Activated naive CD8-positive, alpha-beta T cell treated with anti-CD3 and anti-CD28 coated beads for 36 hours (primary cell): ENCODE data around the gene TSHZ2. TPM values are rescaled to one million over a fixed set of nuclear protein-coding genes. Genes with fewer than 3 reads are reported as not detected.
"Not testable (repeated sequence)": the region's sequence is repeated elsewhere in the genome, so short reads cannot be mapped to it uniquely, and the experiment has no call there.

Experiments used
- DNase-seq: peaks from one replicate; pipeline ENCODE4 v3.0.0; 2021
- H3K27ac Mint-ChIP-seq: one replicate; pipeline ENCODE4 v1.8.0; 2022; ENCODE audit warnings: mild to moderate bottlenecking, moderate library complexity, mixed read lengths
- H3K27me3 Mint-ChIP-seq: one replicate; pipeline ENCODE4 v1.8.0; 2022; ENCODE audit warnings: mild to moderate bottlenecking, mixed read lengths
- H3K36me3 Mint-ChIP-seq: one replicate; pipeline ENCODE4 v1.8.0; 2021; ENCODE audit warnings: mild to moderate bottlenecking, mixed read lengths
- H3K4me1 Mint-ChIP-seq: one replicate; pipeline ENCODE4 v1.8.0; 2021; ENCODE audit warnings: mixed read lengths
- H3K4me3 Mint-ChIP-seq: one replicate; pipeline ENCODE4 v1.8.0; 2022; ENCODE audit warnings: mild to moderate bottlenecking, moderate library complexity, mixed read lengths
- H3K9me3 Mint-ChIP-seq: one replicate; pipeline ENCODE4 v1.8.0; 2022; ENCODE audit warnings: mixed read lengths
- total RNA-seq, 2 experiments: library from RNA; stranded (reverse); gene quantifications; one replicate each; pipeline ENCODE4 v1.2.3, GENCODE V29; 2021

Gene TSHZ2
- total RNA-seq, 2 experiments from 2014 or later: 0.54 to 0.74 TPM

- Mint-ChIP-seq H3K4me1 (peaks cover 2% of the 10 kb centered on the region), H3K36me3 (no peaks in the 10 kb centered on the region), H3K9me3 (no peaks in the 10 kb centered on the region), H3K27me3 (no peaks in the 10 kb centered on the region), H3K4me3 (no peak overlapping the region), H3K27ac (no peak overlapping the region)
- no peak for DNase-seq
Measured at GRCh38 chr20:53364646-53365045, 392.5 kb downstream of the TSHZ2 start.

- DNase-seq: no peak
- Mint-ChIP-seq H3K4me3 (no peak overlapping the region), H3K27me3 (no peaks in the 10 kb centered on the region), H3K36me3 (no peaks in the 10 kb centered on the region), H3K9me3 (no peaks in the 10 kb centered on the region), H3K27ac (no peak overlapping the region), H3K4me1 (peaks cover 2% of the 10 kb centered on the region)
Measured at GRCh38 chr20:53365076-53365475, 392.9 kb downstream of the TSHZ2 start.

GRCh38 chr20:53365539-53366075 is 393.4 kb downstream of the TSHZ2 start:
- DNase-seq: no peak
- Mint-ChIP-seq H3K36me3 (no peaks in the 10 kb centered on the region), H3K4me1 (peaks cover 2% of the 10 kb centered on the region), H3K27me3 (no peaks in the 10 kb centered on the region), H3K4me3 (no peak overlapping the region), H3K27ac (no peak overlapping the region), H3K9me3 (no peaks in the 10 kb centered on the region)

- not testable (repeated sequence) for DNase-seq, H3K27me3 Mint-ChIP-seq, H3K27ac Mint-ChIP-seq, H3K4me1 Mint-ChIP-seq, H3K36me3 Mint-ChIP-seq, H3K9me3 Mint-ChIP-seq, H3K4me3 Mint-ChIP-seq
Measured at GRCh38 chr20:53366928-53367327, 394.8 kb downstream of the TSHZ2 start.

- Mint-ChIP-seq H3K27me3 (no peaks in the 10 kb centered on the region), H3K36me3 (no peaks in the 10 kb centered on the region), H3K4me3 (no peak overlapping the region), H3K4me1 (peaks cover 7% of the 10 kb centered on the region), H3K27ac (no peak overlapping the region), H3K9me3 (peaks cover 1% of the 10 kb centered on the region)
- no peak for DNase-seq
Measured at GRCh38 chr20:53369871-53370270, 397.7 kb downstream of the TSHZ2 start.

GRCh38 chr20:53370345-53370961 is 398.3 kb downstream of the TSHZ2 start:
- no peaks in the 10 kb centered on the region for H3K27me3 Mint-ChIP-seq
- H3K36me3 Mint-ChIP-seq: no peaks in the 10 kb centered on the region
- peaks cover 1% of the 10 kb centered on the region for H3K9me3 Mint-ChIP-seq
- no peak overlapping the region for H3K4me3 Mint-ChIP-seq
- no peak overlapping the region for H3K27ac Mint-ChIP-seq
- H3K4me1 Mint-ChIP-seq: peaks cover 7% of the 10 kb centered on the region
- DNase-seq: no peak

GRCh38 chr20:53371216-53371615 is 399.1 kb downstream of the TSHZ2 start:
- Mint-ChIP-seq H3K4me1 (peaks cover 7% of the 10 kb centered on the region), H3K9me3 (peaks cover 1% of the 10 kb centered on the region), H3K36me3 (no peaks in the 10 kb centered on the region), H3K27ac (no peak overlapping the region), H3K27me3 (no peaks in the 10 kb centered on the region), H3K4me3 (no peak overlapping the region)
- DNase-seq: no peak

- no peak for DNase-seq
- H3K27me3 Mint-ChIP-seq: no peaks in the 10 kb centered on the region
- no peak overlapping the region for H3K27ac Mint-ChIP-seq
- no peaks in the 10 kb centered on the region for H3K36me3 Mint-ChIP-seq
- H3K9me3 Mint-ChIP-seq: peaks cover 1% of the 10 kb centered on the region
- peaks cover 2% of the 10 kb centered on the region for H3K4me1 Mint-ChIP-seq
- H3K4me3 Mint-ChIP-seq: no peak overlapping the region
Measured at GRCh38 chr20:53376021-53376420, 403.9 kb downstream of the TSHZ2 start.

- no peak for DNase-seq
- Mint-ChIP-seq H3K36me3 (no peaks in the 10 kb centered on the region), H3K27ac (no peak overlapping the region), H3K9me3 (peaks cover 1% of the 10 kb centered on the region), H3K4me1 (peaks cover 5% of the 10 kb centered on the region), H3K4me3 (no peak overlapping the region), H3K27me3 (no peaks in the 10 kb centered on the region)
Measured at GRCh38 chr20:53379014-53379832, 407.1 kb downstream of the TSHZ2 start.

GRCh38 chr20:53379833-53380120 is 407.6 kb downstream of the TSHZ2 start:
- H3K36me3 Mint-ChIP-seq: no peaks in the 10 kb centered on the region
- no peaks in the 10 kb centered on the region for H3K27me3 Mint-ChIP-seq
- H3K9me3 Mint-ChIP-seq: no peaks in the 10 kb centered on the region
- H3K4me3 Mint-ChIP-seq: no peak overlapping the region
- no peak overlapping the region for H3K27ac Mint-ChIP-seq
- DNase-seq: no peak
- H3K4me1 Mint-ChIP-seq: peaks cover 5% of the 10 kb centered on the region

GRCh38 chr20:53381568-53382262 is 409.6 kb downstream of the TSHZ2 start:
- DNase-seq: no peak
- no peaks in the 10 kb centered on the region for H3K36me3 Mint-ChIP-seq

GRCh38 chr20:53382263-53382844 is 410.2 kb downstream of the TSHZ2 start:
- H3K27ac Mint-ChIP-seq: no peak overlapping the region
- H3K36me3 Mint-ChIP-seq: no peaks in the 10 kb centered on the region
- H3K4me3 Mint-ChIP-seq: no peak overlapping the region

More at GRCh38 chr20:53381568-53382262, 409.6 kb downstream of the TSHZ2 start:
- peaks cover 7% of the 10 kb centered on the region for H3K4me1 Mint-ChIP-seq
- H3K4me3 Mint-ChIP-seq: no peak overlapping the region
- H3K9me3 Mint-ChIP-seq: no peaks in the 10 kb centered on the region
- H3K27ac Mint-ChIP-seq: no peak overlapping the region
- H3K27me3 Mint-ChIP-seq: no peaks in the 10 kb centered on the region

GRCh38 chr20:53383916-53384315 is 411.8 kb downstream of the TSHZ2 start:
- no peak overlapping the region for H3K27ac Mint-ChIP-seq
- H3K36me3 Mint-ChIP-seq: no peaks in the 10 kb centered on the region
- H3K4me3 Mint-ChIP-seq: no peak overlapping the region
- H3K4me1 Mint-ChIP-seq: peaks cover 19% of the 10 kb centered on the region
- DNase-seq: no peak
- H3K9me3 Mint-ChIP-seq: no peaks in the 10 kb centered on the region
- H3K27me3 Mint-ChIP-seq: no peaks in the 10 kb centered on the region

More at GRCh38 chr20:53382263-53382844, 410.2 kb downstream of the TSHZ2 start:
- Mint-ChIP-seq H3K4me1 (peaks cover 9% of the 10 kb centered on the region), H3K27me3 (no peaks in the 10 kb centered on the region), H3K9me3 (no peaks in the 10 kb centered on the region)
- no peak for DNase-seq

GRCh38 chr20:53384392-53384791 is 412.2 kb downstream of the TSHZ2 start:
- Mint-ChIP-seq H3K9me3 (no peaks in the 10 kb centered on the region), H3K4me1 (peaks cover 24% of the 10 kb centered on the region), H3K27ac (no peak overlapping the region), H3K27me3 (no peaks in the 10 kb centered on the region), H3K4me3 (no peak overlapping the region), H3K36me3 (no peaks in the 10 kb centered on the region)
- no peak for DNase-seq
